SK-N-MC (cell line): ENCODE data around the gene CENATAC.

Experiments
- DNase-seq: peaks from one replicate; pipeline ENCODE4 v3.0.0-alpha.2; 2011; ENCODE audit warnings: low read depth, low spot score
- H3K27ac ChIP-seq: fragments of 200-600 bp; sonication (generic); 2 replicates; pipeline ENCODE4 v1.5.1; 2016; ENCODE audit warnings: mixed run types
- H3K36me3 ChIP-seq: fragments of 200-600 bp; sonication (generic); 2 replicates; pipeline ENCODE4 v1.6.1; 2017; ENCODE audit warnings: antibody characterized with exemption, low read length, mixed read lengths; ENCODE audit not compliant: insufficient read depth
- H3K4me3 ChIP-seq: fragments of 200-600 bp; sonication (generic); 2 replicates; pipeline ENCODE4 v1.5.1; 2016
- H3K9ac ChIP-seq: fragments of 200-600 bp; sonication (generic); 2 replicates; pipeline ENCODE4 v1.8.0; 2017; ENCODE audit warnings: mixed run types, mixed read lengths; ENCODE audit not compliant: insufficient read length
- H3K9me3 ChIP-seq: fragments of 200-600 bp; sonication (generic); 2 replicates; pipeline ENCODE4 v1.6.1; 2017; ENCODE audit warnings: low read depth, mild to moderate bottlenecking, antibody characterized with exemption, low read length, moderate library complexity, mixed read lengths
- EZH2 ChIP-seq: fragments of 200-600 bp; sonication (generic); IDR thresholded peaks from one replicate; pipeline ENCODE4 v1.6.1; 2017; ENCODE audit warnings: antibody characterized with exemption
- FOXP2 ChIP-seq: optimal IDR thresholded peaks from 2 replicates; pipeline ENCODE3; 2011; ENCODE audit warnings: mild to moderate bottlenecking, moderate library complexity; ENCODE audit not compliant: insufficient read depth; ENCODE audit errors: extremely low read length, control extremely low read depth
- POLR2AphosphoS5 ChIP-seq: IDR thresholded peaks from 2 replicates; pipeline ENCODE4 v1.6.1; 2012; ENCODE audit warnings: mild to moderate bottlenecking, low read depth, low read length, borderline replicate concordance

CENATAC gene

DNA sequence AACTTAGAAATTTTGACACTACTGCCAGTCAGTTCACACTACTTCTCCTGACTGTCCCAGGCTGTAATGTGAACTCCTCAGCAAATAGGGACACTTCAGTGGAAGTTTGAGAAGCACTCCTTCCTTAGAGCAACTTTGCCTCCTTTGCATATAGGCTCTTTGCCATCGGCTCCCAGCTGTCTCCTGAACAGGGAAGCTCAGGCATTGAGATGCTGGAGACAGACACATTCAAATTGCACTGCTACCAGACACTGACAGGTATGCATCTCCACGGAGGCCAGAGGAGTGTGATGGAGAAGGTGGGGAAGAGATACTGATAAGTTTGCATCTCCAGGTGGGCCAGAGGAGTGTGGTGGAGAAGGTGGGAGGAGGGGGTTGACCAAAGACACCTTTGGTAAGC is 22.1 kb downstream of the CENATAC start:
- Histone ChIP-seq H3K36me3 (peaks cover 67% of the 10 kb centered on the region), H3K9ac (peak overlapping the region; percentile 100), H3K27ac (no peak overlapping the region), H3K4me3 (peak overlapping the region; percentile 100), H3K9me3 (no peaks in the 10 kb centered on the region)
- TF ChIP-seq EZH2 (no peak), POLR2AphosphoS5 (no peak), FOXP2 (no peak)
- no peak for DNase-seq

GRCh38 chr11:119021631-119022030 is 23.7 kb downstream of the CENATAC start:
- H3K4me3 ChIP-seq: no peak overlapping the region
- TF ChIP-seq EZH2 (no peak), FOXP2 (no peak), POLR2AphosphoS5 (no peak)
- H3K9ac ChIP-seq: no peak overlapping the region
- no peaks in the 10 kb centered on the region for H3K9me3 ChIP-seq
- no peak overlapping the region for H3K27ac ChIP-seq
- peaks cover 60% of the 10 kb centered on the region for H3K36me3 ChIP-seq
- no peak for DNase-seq

- Histone ChIP-seq H3K27ac (peak overlapping the region; percentile 53), H3K9me3 (no peaks in the 10 kb centered on the region), H3K9ac (no peak overlapping the region), H3K4me3 (no peak overlapping the region), H3K36me3 (peaks cover 48% of the 10 kb centered on the region)
- DNase-seq: no peak
- TF ChIP-seq FOXP2 (no peak), EZH2 (no peak), POLR2AphosphoS5 (no peak)
Measured at GRCh38 chr11:119023741-119024140, 25.8 kb downstream of the CENATAC start.

DNA sequence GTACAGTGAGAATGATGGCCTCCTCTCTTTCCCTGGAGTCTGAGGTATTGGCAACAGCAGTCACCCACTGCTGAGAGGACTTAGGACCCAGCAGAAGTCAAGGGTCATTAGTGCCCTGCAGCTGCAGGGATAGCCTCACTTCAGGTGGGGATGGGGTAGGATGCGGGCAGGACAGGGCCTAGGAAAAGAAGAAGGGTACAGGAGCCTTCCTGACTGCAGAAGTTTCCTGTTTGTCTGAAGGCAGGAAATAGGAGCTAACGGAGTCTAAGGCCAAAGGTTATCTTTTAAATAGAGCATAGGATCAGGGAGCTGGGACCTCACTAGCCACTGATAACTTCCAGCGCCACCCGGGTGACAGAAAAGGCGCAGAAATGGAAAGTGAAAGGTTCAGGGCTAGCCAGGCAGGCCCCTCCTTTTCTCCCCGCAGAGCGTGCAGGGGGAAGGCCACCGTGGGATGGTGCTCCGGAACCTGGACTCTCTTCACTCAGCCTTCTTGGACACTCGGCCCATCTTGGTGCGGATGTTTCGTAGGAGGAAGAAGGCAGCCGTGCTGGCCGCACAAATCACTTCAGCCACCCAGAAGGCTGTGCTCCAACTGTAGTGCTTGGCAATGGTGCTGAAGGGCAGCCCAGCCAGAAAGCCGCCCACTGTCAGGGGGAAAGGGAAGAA is 26.6 kb downstream of the CENATAC start:
- no peak overlapping the region for H3K4me3 ChIP-seq
- no peak for DNase-seq
- no peaks in the 10 kb centered on the region for H3K9me3 ChIP-seq
- no peak overlapping the region for H3K9ac ChIP-seq
- H3K27ac ChIP-seq: peak overlapping the region; percentile 53
- no peak for TF ChIP-seq FOXP2
- TF ChIP-seq EZH2: no peak
- TF ChIP-seq POLR2AphosphoS5: no peak
- H3K36me3 ChIP-seq: peaks cover 50% of the 10 kb centered on the region

GRCh38 chr11:119025099-119025473 is 27.1 kb downstream of the CENATAC start:
- no peak for DNase-seq
- Histone ChIP-seq H3K9me3 (no peaks in the 10 kb centered on the region), H3K9ac (no peak overlapping the region), H3K36me3 (peaks cover 50% of the 10 kb centered on the region), H3K4me3 (no peak overlapping the region), H3K27ac (no peak overlapping the region)
- TF ChIP-seq POLR2AphosphoS5: no peak
- no peak for TF ChIP-seq EZH2
- no peak for TF ChIP-seq FOXP2

DNA sequence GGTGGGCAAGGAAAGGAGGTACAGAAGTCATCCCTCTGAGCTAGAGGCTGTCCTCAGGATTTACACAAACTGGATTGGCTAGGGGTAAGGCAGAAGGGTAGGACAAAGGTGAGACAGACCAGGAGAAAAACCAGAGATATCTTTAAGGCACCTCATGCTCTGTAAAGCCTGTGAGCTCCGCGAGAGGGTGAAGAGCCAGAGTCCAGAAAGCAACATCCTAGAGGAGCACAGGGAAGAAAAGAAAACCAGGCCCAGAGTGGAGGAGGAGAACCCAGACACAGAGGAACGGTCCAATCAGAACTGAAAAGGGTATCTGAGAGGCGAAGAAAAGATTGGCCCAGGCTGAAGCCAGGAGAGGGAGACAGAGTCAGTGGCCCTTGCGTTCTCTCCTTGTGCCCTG is 27.6 kb downstream of the CENATAC start:
- H3K4me3 ChIP-seq: no peak overlapping the region
- TF ChIP-seq POLR2AphosphoS5 (no peak), FOXP2 (no peak), EZH2 (no peak)
- no peaks in the 10 kb centered on the region for H3K9me3 ChIP-seq
- H3K27ac ChIP-seq: no peak overlapping the region; the same call in 1 of the 2 replicates
- H3K9ac ChIP-seq: no peak overlapping the region
- no peak for DNase-seq
- H3K36me3 ChIP-seq: peaks cover 50% of the 10 kb centered on the region

DNA sequence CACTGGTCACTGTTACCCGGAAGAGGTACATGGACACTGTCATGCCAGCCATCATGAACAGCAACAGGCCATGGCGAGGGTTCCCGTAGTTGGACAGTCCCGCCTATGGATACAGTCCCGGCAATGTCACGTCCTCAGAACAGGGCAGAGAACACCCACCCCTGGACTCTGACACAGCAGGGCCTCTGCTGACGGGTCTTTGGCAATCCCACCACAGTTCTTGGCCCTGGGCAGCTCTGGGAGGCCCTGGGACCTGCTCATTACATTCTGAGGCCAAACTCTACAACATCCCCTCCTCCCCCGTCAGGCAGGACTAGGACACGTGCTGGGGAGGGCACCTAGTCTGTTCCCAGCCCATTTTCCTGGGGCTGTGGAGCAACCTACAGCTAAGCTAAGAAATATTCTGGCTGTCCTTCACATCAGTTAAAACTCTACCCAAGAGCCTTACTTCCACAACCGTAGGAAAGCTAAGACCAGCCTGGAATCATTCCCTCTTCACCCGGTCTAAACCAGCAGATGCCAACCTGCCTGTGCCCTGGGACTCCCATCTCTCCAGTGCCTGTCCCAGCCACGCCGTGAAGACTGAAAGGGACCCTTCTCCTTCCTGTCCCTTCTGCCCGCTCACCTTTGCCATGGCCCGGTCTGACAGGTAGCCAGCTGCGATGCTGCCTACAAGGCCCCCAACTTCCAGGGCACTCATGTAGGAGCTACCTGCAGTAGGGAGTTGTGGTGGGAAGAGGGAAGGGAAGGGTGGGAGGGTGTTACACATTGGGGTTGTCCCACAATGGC is 28.2 kb downstream of the CENATAC start:
- Histone ChIP-seq H3K9me3 (no peaks in the 10 kb centered on the region), H3K27ac (no peak overlapping the region; the same call in 1 of the 2 replicates), H3K36me3 (peaks cover 47% of the 10 kb centered on the region), H3K4me3 (no peak overlapping the region), H3K9ac (no peak overlapping the region)
- DNase-seq: no peak
- TF ChIP-seq FOXP2 (no peak), EZH2 (no peak), POLR2AphosphoS5 (no peak)

DNA sequence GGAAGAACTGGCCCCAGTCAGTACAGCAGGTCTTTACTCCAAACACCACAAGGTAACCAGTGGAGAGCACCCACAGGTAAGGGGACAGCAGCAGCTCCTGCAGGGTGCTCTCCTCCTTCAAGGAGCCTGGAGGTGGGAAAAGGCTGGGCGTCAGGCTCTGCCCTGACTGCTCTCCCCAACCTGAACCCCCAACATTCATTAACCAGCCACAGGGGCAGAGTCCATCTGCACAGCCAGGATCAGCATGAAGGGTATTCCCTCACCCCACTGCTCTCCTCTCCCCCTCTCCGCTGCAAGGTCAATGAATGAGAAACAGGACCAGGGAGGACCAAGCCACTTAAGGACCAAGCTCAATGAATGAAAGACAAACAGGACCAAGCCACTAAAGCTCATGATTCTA is 29.0 kb downstream of the CENATAC start:
- Histone ChIP-seq H3K9ac (no peak overlapping the region), H3K27ac (no peak overlapping the region), H3K9me3 (no peaks in the 10 kb centered on the region), H3K36me3 (peaks cover 39% of the 10 kb centered on the region), H3K4me3 (no peak overlapping the region)
- no peak for TF ChIP-seq EZH2
- no peak for TF ChIP-seq FOXP2
- no peak for TF ChIP-seq POLR2AphosphoS5
- DNase-seq: no peak
